Hepatocyte (in vitro differentiated cells): Measurements from ENCODE around the gene TPRG1L.

ENCODE experiments used
- CTCF ChIP-seq: fragments of 200-600 bp; sonication (generic); IDR thresholded peaks from 2 replicates; pipeline ENCODE4 v1.5.1; 2016; ENCODE audit warnings: antibody characterized with exemption, mild to moderate bottlenecking; ENCODE audit not compliant: poor library complexity
- EZH2 ChIP-seq: fragments of 200-600 bp; sonication (generic); IDR thresholded peaks from 2 replicates; pipeline ENCODE4 v1.6.1; 2016; ENCODE audit warnings: antibody characterized with exemption, mild to moderate bottlenecking, borderline replicate concordance

- no peak for TF ChIP-seq CTCF
- TF ChIP-seq EZH2 = no peak
Observed at GRCh38 chr1:3580231-3580630, 44.6 kb upstream of the TPRG1L start.
